ENCODE measurements around the gene USB1. TPM values are rescaled to one million over a fixed set of nuclear protein-coding genes. Genes with fewer than 3 reads are reported as not detected.
A peak's percentile ranks its signal among the peaks of the same experiment; 100 is the strongest.

Gene USB1
- total RNA-seq, 2 donors from 2014 or later, result 42.6 to 43.8 TPM

DNA sequence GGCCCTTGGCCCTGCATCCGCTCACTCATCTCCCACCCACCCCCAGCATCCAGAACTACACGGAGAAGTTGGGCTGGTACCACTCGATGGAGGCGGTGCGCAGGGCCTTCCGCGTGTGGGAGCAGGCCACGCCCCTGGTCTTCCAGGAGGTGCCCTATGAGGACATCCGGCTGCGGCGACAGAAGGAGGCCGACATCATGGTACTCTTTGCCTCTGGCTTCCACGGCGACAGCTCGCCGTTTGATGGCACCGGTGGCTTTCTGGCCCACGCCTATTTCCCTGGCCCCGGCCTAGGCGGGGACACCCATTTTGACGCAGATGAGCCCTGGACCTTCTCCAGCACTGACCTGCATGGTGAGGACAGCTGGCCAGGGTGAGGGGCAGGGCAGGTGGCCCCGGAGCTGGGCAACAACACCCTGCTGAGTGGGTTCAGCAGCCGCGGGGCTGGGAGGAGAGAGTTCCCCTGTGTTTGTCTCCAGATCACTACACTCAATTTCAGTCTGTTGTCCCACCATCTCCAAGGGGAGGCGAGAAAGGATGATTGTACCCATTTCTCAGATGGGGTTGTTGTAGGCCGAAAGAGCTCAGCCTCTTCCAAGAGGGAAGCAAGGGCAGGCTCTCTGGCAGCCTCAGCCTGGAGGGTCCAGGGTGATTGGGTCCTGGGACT lies 38.8 kb downstream of the USB1 start:
- ATAC-seq, result no peak
- intact Hi-C loops (cut with DNase I, micrococcal nuclease), result no loop called here
- no peak for DNase-seq

DNA sequence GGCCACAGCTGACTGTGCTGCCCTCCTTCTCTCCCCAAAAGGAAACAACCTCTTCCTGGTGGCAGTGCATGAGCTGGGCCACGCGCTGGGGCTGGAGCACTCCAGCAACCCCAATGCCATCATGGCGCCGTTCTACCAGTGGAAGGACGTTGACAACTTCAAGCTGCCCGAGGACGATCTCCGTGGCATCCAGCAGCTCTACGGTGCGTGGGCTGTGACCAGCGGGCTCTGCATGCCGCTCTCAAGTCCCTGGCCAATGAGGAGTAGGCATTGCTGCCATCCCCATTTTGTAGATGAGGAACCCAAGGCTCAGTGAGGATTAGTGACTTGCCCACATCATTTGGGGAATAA lies 39.3 kb downstream of the USB1 start:
- intact Hi-C loops (cut with DNase I, micrococcal nuclease), result no loop called here
- DNase-seq, result no peak
- no peak for ATAC-seq

DNA sequence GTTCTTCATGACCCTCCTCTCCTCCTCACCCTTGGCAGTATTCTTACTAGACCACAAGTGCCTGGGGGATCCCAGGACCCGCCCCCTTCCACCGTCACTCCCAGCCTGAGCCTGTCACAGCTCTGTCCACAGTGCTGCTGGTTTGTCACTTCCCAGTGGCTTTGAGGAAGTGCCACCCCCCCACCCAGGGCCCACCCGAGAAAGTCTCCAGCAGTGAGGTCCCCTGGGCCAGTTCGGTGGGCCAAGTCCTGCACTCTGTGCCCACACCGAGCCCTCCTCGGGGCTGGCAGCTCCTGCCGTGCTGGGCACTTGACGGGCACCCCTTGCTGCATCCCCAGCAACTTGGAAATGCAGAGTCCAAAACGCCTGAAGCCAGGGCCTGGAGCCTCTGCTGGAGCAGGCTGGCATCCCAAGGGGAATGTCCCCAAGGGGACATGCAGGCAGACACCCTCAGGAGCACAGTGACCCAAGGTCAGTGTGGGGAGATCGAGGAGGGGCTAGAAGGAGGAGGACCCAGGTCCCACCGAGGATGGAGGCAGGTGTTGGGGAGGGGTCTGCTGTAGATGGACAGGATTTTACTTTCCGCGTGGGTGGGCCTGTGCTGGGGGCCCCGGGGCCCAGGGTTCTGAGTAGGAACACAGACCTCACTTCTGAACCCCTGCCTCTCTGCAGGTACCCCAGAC lies 39.9 kb downstream of the USB1 start:
- ATAC-seq, result no peak
- DNase-seq, result no peak
- intact Hi-C loops (cut with DNase I, micrococcal nuclease), result no loop called here

DNA sequence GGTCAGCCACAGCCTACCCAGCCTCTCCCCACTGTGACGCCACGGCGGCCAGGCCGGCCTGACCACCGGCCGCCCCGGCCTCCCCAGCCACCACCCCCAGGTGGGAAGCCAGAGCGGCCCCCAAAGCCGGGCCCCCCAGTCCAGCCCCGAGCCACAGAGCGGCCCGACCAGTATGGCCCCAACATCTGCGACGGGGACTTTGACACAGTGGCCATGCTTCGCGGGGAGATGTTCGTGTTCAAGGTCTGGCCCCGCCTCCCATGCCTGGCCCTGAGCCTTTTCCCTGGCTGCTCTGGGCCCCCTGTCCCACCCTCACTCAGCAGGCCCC lies 40.4 kb downstream of the USB1 start:
- ATAC-seq (no peak), DNase-seq (no peak)
- intact Hi-C loops (cut with DNase I, micrococcal nuclease), result no loop called here

DNA sequence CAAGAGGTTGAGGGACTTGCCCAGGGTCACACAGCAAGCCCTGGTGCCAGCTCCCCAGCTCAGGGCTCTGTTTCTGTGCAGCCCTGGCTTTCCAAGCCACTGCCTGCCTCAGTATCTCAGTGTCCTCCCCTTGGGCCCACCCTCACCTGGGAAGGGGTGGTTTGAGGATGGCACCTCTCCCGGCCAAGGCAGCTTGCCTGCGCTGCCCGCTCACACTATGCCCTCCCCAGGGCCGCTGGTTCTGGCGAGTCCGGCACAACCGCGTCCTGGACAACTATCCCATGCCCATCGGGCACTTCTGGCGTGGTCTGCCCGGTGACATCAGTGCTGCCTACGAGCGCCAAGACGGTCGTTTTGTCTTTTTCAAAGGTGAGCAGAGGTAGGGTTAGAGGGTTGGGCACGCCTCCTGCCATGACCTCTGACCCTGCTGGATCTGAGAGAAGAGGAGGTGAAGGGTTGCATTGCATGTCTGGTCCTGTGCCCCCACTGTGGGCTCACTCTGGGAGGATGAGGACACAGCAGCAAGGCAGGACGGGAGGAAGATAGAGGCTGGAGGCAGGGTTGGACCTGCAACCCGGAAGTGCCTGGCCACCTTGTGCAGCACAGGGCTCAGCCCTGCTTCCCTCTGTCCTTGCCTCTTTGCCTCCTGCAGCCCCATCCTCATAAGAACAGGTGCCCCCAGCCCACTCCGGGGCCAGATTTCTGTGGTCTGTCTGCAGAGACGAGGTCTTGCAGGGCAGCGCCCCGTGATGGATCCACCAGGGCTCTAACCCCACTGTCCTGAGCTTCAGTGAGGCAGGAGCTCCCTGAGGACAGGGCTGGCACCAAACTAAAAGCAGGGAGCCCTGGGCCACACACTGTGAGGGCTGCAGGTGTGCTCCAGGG lies 41.0 kb downstream of the USB1 start:
- DNase-seq (no peak), ATAC-seq (no peak)
- intact Hi-C loops (cut with DNase I, micrococcal nuclease), result no loop called here

DNA sequence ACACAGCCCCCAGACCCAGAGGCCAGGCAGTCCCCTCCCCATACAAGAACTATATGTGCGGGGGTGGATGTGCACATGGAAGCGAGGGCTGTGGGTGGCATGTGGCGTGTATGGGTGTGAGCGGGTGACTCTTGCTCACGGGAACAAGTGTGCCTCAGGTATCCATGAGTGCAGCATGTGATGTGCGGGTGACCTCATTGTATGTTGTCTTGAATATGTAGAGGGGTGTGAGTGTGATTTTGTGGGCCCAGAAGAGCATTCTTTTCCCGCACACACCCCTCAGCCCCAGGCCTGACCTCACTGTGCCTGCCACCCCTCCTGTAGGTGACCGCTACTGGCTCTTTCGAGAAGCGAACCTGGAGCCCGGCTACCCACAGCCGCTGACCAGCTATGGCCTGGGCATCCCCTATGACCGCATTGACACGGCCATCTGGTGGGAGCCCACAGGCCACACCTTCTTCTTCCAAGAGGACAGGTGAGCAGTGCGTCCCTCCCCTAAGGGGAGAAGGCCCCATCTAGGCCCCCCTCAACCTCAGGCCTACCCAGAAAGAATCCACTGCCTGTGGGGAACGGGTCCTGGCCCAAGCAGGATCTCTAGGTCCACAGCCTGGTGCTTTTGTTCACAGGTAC lies 41.8 kb downstream of the USB1 start:
- DNase-seq (no peak), ATAC-seq (no peak)
- intact Hi-C loops (cut with DNase I, micrococcal nuclease), result no loop called here

DNA sequence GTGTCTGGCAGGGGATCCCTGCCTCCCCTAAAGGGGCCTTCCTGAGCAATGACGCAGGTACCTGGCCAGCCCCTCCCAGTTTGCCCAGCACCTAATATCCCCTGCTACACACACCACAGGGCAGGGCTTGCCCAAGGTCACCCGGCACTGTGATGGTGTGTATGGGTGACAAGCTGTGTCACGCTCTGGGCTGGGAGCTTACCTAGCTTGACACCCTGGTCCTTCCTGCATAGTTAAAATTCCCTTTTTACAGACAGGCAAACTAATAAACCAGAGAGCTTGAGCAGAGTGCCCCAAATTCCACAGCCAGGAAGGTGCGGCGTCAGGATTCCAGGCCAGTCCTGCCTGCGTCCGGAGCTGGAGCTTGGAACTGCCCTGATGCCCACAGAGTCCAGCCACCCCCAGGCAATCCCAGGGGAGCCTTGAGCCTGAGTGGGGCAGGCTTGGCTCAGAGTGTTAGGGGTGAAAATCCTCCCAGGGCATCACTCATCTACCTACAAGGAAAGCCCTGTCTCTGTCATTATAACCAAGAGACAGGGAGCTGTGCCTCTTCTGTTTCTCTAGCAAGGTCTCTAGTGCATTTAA lies 42.5 kb downstream of the USB1 start:
- no peak for DNase-seq
- no peak for ATAC-seq
- intact Hi-C loops (cut with DNase I, micrococcal nuclease), result no loop called here

DNA sequence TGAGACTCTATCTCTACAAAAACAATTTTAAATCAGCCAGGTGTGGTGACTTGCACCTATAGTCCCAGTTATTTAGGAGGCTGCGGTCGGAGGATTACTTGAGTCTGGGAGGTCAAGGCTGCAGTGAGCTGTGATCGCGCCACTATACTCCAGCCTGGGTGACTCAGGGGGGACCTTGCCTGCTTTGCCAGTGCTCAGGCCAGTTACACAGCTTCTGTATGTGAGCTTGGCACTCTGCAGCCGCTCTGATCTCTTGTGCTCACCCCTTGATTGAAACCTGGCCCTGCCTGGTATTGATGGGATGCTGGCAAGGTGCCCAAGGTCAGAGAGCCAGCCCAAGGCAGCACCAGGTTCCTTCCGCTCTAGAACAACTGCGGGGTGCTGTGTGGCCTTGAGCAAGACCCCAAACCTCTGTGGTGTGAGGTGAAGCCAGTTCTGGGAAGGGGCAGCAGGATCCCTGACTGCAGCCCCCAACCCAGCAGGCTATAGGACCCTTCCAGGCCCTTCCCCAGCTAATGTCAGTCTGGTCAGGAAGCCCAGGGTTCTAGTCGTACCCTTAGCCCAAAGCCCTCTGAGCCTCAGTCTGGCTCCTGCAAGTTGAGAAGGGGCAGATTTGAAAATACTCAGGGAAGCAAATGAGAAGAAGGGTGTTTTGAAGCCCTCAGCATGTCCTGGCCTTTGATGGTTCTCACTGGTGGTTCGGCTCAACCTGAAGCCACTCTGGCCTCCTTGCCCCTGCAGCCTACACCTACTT lies 43.2 kb downstream of the USB1 start:
- intact Hi-C loops (cut with DNase I, micrococcal nuclease), result no loop called here
- ATAC-seq (no peak), DNase-seq (no peak)

DNA sequence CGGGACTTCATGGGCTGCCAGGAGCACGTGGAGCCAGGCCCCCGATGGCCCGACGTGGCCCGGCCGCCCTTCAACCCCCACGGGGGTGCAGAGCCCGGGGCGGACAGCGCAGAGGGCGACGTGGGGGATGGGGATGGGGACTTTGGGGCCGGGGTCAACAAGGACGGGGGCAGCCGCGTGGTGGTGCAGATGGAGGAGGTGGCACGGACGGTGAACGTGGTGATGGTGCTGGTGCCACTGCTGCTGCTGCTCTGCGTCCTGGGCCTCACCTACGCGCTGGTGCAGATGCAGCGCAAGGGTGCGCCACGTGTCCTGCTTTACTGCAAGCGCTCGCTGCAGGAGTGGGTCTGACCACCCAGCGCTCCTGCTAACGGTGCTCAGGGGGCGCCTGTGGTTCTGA lies 43.9 kb downstream of the USB1 start:
- intact Hi-C loops (cut with DNase I, micrococcal nuclease), result no loop called here

DNA sequence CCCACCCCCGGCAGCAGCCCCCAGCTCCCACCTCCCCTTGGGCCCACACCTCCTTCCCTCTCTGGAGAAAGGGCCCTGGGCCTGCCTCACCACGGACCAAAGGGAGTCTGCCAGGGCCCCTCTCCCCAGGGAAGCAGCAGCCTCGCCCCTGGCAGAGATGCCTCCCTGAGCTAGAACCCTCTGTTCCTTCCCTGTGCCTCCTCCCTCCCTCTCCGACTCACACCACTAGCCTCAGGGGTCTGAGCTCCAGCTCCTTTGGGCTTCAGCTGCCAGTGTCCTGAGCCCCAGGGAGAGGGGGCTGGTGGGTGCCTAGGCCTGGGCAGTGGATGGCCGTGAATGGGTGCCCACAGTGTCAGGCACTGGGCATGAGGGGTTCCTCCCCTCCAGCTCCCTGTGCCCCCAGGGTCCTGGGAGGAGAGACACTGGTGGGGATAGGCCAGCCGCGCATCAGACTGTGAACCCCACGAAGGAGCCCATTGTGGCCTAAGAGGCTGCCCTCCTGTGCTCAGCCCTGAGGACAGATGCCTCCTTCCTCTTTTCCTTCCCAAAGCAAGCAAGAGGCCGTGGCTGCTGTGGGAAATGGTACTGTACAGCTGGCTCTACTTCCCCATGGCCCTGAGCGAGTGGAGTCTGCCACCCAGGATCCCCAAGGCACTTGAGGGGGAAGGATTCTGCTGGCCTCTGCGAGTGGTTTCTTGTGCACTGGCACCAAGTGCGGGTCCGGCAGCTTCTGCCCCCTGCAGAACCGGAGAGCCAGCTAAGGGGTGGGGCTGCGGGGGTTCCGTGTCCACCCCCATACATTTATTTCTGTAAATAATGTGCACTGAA lies 45.1 kb downstream of the USB1 start:
- intact Hi-C loops (cut with DNase I, micrococcal nuclease), result no loop called here
- peak; percentile 18 for ATAC-seq
- DNase-seq, result no peak

More for the DNA sequence above, 43.9 kb downstream of the USB1 start:
- DNase-seq (no peak), ATAC-seq (no peak)

DNA sequence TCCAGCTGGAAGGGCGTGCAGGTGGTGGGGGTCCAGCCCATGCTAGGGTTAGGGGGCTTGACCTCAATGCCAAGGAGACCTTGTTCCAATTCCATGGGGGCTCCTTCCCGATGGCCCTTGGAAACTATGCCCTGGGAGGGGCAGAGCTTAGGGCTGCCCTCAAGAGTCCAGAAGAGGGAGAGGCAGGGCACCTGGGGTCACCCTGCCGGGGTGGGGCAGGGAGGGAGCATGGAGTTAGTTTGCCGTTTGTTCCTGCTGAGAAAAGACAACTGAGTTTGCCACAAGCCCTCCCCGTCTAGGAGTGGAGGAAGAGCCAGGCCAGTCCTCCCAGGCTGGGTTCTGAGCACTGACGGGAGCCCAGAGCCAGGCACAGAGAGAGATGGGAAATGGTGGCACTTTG lies 45.7 kb downstream of the USB1 start:
- DNase-seq (no peak), ATAC-seq (peak; percentile 78)
- intact Hi-C loops (cut with DNase I, micrococcal nuclease), result no loop called here

DNA sequence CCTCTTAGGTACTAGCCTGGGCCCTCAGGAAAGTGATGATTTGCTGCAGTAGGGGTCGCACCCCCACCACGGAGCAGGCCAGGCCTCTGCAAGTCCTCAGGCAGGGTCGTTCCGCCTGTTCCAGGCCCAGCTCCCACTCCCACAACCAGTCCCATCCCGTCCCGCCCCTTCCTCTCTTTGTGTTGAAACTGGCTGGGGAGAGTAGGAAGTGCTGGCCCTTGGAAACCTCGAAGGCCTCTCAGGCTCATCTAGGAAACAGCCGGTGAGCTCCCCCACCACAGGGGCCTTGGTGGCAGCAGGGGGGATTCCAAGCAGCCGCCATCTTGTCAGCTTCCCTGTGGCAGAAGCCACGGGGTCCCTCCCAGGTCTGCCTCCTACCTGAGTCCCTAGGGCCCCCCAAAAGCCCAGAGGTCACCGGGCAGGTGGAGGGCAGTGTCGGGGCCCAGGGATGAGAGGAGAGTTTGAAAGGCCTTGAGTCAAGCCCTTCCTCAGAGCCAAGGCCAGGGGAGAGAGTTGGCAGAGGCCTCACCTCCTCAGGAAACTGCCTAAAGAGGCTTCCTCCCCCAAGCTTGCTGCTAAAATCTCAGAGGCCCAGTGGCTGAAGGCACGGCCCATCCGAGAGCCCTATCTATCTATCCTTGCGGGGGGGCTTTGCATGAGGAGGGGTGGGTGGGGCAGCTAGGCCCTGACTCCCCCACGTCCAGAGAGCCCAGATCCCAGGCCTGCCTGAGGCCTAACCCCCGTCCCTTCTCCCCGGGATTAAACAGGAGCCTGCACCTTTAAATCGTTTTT lies 46.5 kb downstream of the USB1 start:
- DNase-seq (no peak), ATAC-seq (peak; percentile 2)
- intact Hi-C loops (cut with DNase I, micrococcal nuclease), result no loop called here

DNA sequence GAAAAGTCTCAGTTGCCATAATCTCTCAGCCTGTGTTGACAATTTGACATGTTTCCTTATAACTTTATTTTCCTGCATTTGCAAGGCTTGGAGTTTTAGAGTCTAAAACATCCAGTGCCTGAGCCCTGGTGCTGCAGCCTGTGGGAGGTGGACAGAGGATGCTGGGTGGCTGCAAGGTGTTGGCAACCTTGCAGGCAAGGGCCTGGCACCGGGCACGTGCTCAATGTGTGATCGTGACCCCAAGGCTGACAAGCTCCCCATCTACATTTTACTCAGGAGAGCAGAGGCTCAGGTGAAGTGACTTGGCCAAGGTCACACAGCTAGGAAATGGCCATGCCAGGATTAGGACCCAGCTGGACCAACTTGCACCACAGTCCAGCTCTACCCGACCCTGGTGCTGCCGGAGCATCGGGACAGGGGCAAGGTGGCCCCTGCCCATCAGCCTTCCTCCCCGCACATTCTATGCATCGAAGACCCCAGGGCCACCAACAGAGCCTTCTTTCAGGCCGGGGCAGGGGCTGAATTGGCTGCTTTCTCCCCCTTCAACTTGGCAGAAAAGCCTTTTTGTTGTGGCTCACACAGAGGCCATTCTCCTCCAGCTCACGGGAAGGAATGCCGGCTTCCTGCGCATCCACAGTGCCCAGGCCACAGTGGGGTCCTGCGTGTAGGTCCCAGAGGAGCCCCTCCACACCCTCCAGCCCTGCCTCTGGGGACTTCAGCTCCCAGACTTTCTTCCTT lies 47.5 kb downstream of the USB1 start:
- DNase-seq (no peak), ATAC-seq (no peak)
- intact Hi-C loops (cut with DNase I, micrococcal nuclease), result no loop called here

DNA sequence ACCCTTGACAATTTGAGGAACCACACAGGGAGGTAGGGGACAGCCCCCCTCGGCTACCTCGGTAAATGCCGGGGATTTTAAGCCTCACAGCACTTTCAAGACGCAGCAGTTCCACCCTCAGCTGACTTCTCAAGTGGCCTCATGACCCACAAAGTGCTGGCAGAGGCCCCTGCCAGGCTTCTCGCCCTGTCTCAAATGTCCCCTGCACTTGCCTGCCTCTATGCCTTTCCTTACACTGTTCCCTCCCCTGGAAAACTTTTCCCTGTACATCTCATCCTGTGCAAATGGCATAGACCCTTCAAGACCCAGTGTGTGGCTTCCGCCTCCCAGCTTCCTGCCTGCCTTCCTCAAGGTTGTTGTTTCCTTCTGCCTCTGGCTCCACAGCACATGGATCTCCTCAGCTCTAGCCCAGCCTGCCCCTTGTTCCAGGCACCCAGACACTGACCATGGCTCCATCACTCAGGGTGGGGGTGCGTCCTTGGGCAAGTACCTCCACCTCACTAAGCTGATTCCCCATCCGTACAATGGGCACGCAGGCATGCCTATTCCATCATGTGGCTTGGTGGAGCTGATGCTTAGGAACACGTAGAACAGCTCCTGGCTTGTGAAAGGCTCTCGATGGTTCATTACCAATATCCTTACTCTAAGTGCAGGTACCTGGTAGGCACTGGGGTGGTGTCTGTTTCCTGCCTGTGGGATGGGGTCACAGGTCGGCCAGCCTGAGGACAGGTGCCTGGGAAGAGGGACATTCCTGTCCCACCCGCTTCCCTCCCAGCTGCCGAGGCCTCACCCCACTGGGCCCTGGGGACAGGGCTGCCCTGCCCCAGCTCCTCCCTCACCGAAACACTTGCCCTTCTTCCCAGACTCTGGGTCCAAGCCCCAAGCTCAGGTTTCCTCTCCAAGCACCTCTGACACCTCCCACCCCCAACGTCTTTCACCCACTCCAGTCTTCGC lies 48.3 kb downstream of the USB1 start:
- DNase-seq (no peak), ATAC-seq (no peak)
- intact Hi-C loops (cut with DNase I, micrococcal nuclease), result no loop called here

DNA sequence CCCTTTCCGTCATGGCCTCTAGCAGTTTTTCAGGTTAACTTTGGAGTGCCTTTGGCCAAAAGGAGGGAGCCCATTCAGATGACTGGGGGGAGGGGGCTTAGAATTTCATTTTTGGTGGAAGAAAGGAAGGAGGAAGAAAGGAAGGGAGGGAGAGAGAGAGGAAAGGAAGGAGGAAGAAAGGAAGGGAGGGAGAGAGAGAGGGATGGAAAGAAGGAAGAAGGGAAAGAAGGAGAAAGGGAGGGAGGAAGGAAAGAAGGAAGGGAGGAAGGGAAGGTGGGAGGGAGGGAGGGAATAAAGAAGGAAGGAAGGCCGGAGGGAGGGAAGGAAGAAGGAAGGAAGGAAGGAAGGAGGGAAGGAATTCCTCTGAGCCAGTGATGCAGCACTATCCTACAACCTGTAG lies 50.1 kb downstream of the USB1 start:
- ATAC-seq, result no peak
- no peak for DNase-seq
- intact Hi-C loops (cut with DNase I, micrococcal nuclease), result no loop called here
